Lower lobe of right lung (tissue), 2 donors: ENCODE results near the gene PHF2. TPM values are rescaled to one million over a fixed set of nuclear protein-coding genes. Genes with fewer than 3 reads are reported as not detected.

Experiments used
- ATAC-seq, 2 donors: fragments of 200-7000 bp; cut with Tn5 transposase; one replicate each; pipeline ENCODE4 v1.9.1; 2020 to 2022; ENCODE audit warnings: mild to moderate bottlenecking in 2 of 2, moderate library complexity in 2 of 2
- DNase-seq: peaks from one replicate; pipeline ENCODE4 v3.0.0-alpha.2; 2020
- H3K27ac ChIP-seq: fragments of 200-600 bp; one replicate; pipeline ENCODE4 v1.8.0; 2022
- H3K27me3 ChIP-seq: fragments of 200-600 bp; one replicate; pipeline ENCODE4 v1.8.0; 2022; ENCODE audit warnings: low read depth
- H3K36me3 ChIP-seq: fragments of 200-600 bp; one replicate; pipeline ENCODE4 v1.8.0; 2022; ENCODE audit warnings: mild to moderate bottlenecking
- H3K4me1 ChIP-seq: fragments of 200-600 bp; one replicate; pipeline ENCODE4 v1.8.0; 2022
- H3K4me3 ChIP-seq: fragments of 200-600 bp; one replicate; pipeline ENCODE4 v1.8.0; 2022; ENCODE audit warnings: mild to moderate bottlenecking
- H3K9me3 ChIP-seq: fragments of 200-600 bp; one replicate; pipeline ENCODE4 v1.8.0; 2022
- intact Hi-C: fragments of 100-400 bp; cut with DNase I; formaldehyde crosslinking; loops from one replicate; pipeline ENCODE4 v1.11.0; 2022
- total RNA-seq: library from RNA; stranded (reverse); fragmentation: NEBNext Ultra II Directional; extraction: Animal tissue kit (Norgen Biotek cat#: 25700); gene quantifications from one replicate; pipeline ENCODE4 v1.2.1, GENCODE V29; 2021
- TF ChIP-seq, protein P1 (sequence below): fragments of 200-600 bp; IDR thresholded peaks from one replicate; pipeline ENCODE4 v1.8.0; 2022; ENCODE audit warnings: antibody characterized with exemption, mild to moderate bottlenecking
- donor health status: DM: no; HTN: yes; CAD: no; lungs with severe emphysema.

Gene PHF2
- total RNA-seq, 1 donor from 2014 or later: 39.1 TPM

DNA sequence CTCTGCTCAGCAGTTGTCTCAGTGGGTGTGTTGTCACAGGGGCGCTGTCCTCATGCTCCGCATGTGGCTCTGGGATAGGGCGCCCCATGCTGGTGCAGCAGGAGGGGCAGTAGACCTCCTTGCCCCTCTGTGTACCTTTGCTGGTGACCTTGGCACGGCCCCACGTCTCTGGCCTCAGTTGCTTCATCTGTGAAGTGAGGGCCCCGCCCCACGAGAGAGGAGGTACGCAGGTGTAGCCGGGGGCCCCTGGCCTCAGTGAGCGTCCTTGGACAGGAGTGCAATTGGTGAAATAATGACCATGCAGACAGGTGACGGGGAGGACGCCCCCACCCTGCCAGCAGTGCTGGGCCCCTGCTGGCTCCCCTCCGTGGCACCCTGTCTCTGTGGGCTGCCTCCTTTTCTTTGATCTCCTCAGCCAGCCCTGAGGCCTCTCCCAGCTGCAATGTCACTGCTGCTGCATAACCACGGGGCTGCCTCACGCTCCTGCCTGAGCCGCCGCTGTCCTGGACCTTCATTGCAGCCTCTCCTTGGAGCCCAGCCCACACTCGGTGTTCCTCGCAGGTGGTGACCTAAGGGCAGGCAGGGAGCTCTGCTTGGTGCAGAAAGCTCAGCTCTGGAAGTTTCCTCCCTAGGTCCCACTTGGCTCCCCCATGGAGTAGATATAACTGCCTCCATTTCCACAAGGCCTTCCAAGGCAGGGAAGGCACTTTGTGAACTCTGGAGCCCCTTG is 57.3 kb downstream of the PHF2 start:
- no peak for ATAC-seq
- peaks cover 14% of the 10 kb centered on the region for H3K9me3 ChIP-seq
- TF ChIP-seq, protein P1, sequence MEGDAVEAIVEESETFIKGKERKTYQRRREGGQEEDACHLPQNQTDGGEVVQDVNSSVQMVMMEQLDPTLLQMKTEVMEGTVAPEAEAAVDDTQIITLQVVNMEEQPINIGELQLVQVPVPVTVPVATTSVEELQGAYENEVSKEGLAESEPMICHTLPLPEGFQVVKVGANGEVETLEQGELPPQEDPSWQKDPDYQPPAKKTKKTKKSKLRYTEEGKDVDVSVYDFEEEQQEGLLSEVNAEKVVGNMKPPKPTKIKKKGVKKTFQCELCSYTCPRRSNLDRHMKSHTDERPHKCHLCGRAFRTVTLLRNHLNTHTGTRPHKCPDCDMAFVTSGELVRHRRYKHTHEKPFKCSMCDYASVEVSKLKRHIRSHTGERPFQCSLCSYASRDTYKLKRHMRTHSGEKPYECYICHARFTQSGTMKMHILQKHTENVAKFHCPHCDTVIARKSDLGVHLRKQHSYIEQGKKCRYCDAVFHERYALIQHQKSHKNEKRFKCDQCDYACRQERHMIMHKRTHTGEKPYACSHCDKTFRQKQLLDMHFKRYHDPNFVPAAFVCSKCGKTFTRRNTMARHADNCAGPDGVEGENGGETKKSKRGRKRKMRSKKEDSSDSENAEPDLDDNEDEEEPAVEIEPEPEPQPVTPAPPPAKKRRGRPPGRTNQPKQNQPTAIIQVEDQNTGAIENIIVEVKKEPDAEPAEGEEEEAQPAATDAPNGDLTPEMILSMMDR: no peak
- no peak overlapping the region for H3K27ac ChIP-seq
- H3K27me3 ChIP-seq: no peaks in the 10 kb centered on the region
- DNase-seq: no peak
- no peak overlapping the region for H3K4me3 ChIP-seq
- no peaks in the 10 kb centered on the region for H3K4me1 ChIP-seq
- intact Hi-C loops: no loop called here
- H3K36me3 ChIP-seq: peaks cover 82% of the 10 kb centered on the region

- H3K36me3 ChIP-seq: peaks cover 80% of the 10 kb centered on the region
- no peak overlapping the region for H3K27ac ChIP-seq
- TF ChIP-seq, protein P1: no peak
- peaks cover 14% of the 10 kb centered on the region for H3K9me3 ChIP-seq
- DNase-seq (no peak), ATAC-seq (no peak)
- intact Hi-C loops: no loop called here
- H3K27me3 ChIP-seq: no peaks in the 10 kb centered on the region
- no peaks in the 10 kb centered on the region for H3K4me1 ChIP-seq
- no peak overlapping the region for H3K4me3 ChIP-seq
Observed at GRCh38 chr9:93634311-93635185, 58.2 kb downstream of the PHF2 start.

DNA sequence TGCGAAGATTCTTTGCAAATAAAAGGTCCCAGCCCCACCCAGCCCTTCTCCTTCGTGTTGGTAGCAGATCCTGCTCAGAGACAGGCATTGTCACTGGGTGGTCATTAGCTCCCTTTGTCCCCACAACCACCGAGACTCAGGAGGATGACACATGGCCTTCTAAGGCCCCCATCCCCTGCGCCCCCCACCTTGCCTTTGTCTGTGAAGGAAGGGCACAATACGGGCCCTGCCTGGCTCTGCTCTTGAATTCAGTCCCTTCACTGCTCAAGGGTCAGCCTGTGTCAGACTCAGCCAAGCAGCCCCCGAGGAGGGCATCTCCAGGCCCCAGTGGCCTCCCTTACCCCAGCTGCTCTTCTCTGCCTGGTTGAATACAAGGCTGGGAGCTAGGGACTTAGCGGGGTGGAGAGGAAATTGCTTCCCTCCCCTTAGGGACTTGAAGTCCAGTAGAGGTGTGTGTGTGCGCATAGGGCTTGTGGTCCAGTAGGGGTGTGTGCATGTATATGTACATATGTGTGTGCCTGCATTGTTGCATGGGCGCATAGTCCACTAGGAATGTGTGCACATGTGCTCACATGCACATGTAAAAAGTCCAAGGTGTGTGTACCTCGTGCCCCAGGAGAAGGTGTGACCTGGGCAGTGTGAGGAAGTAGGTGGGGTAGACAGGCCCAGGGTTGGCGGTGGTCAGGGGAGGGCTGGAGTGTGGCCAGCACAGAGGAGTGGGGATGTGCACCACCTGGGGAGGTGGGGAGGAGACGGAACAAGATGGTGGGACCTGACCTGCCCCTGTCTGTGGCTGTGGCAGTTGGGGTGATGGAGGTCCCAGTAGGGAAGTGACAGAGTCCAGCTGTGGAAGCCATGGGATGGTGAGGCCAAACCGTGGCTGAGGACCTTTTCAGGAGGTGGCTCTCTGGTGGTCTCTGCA is 59.1 kb downstream of the PHF2 start:
- Histone ChIP-seq H3K27ac (no peak overlapping the region), H3K27me3 (no peaks in the 10 kb centered on the region), H3K4me1 (no peaks in the 10 kb centered on the region), H3K4me3 (no peak overlapping the region), H3K9me3 (peaks cover 14% of the 10 kb centered on the region), H3K36me3 (peaks cover 71% of the 10 kb centered on the region)
- DNase-seq (no peak), ATAC-seq (no peak)
- intact Hi-C loops: no loop called here
- TF ChIP-seq, protein P1: no peak

GRCh38 chr9:93636172-93636661 is 59.8 kb downstream of the PHF2 start:
- no peak overlapping the region for H3K4me3 ChIP-seq
- no peak overlapping the region for H3K27ac ChIP-seq
- DNase-seq (no peak), ATAC-seq (no peak)
- no peaks in the 10 kb centered on the region for H3K4me1 ChIP-seq
- H3K36me3 ChIP-seq: peaks cover 64% of the 10 kb centered on the region
- intact Hi-C loops: no loop called here
- no peaks in the 10 kb centered on the region for H3K27me3 ChIP-seq
- H3K9me3 ChIP-seq: peaks cover 14% of the 10 kb centered on the region
- TF ChIP-seq, protein P1: no peak

DNA sequence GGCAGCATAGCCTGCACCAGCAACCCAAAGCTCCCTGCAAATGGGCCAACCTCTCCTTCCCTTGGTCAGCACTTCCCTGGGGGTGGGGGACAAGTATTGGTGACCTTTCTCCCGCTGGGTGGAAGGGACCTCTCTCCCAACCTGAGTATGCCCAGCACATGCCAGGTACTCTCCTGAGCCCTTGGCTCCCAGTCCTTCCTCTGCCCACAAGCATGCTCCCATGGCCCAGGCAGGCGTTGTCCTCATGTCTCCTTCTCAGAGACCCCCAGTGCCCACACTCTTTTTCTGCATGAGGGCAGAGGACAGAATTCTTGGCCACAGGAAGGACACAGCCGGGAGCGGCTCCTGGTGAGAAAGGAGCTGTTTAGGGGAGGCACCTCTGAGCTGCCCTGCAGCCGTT is 60.3 kb downstream of the PHF2 start:
- no peak overlapping the region for H3K27ac ChIP-seq
- ATAC-seq (no peak), DNase-seq (no peak)
- no peaks in the 10 kb centered on the region for H3K27me3 ChIP-seq
- intact Hi-C loops: no loop called here
- peaks cover 14% of the 10 kb centered on the region for H3K9me3 ChIP-seq
- TF ChIP-seq, protein P1: no peak
- H3K4me1 ChIP-seq: no peaks in the 10 kb centered on the region
- peaks cover 60% of the 10 kb centered on the region for H3K36me3 ChIP-seq
- no peak overlapping the region for H3K4me3 ChIP-seq
